ENCODE data around the gene EFHC1. TPM values are rescaled to one million over a fixed set of nuclear protein-coding genes. Genes with fewer than 3 reads are reported as not detected.

Gene EFHC1
- total and polyA plus RNA-seq, 2 experiments from 2014 or later, result 24.3 to 28.0 TPM

DNA sequence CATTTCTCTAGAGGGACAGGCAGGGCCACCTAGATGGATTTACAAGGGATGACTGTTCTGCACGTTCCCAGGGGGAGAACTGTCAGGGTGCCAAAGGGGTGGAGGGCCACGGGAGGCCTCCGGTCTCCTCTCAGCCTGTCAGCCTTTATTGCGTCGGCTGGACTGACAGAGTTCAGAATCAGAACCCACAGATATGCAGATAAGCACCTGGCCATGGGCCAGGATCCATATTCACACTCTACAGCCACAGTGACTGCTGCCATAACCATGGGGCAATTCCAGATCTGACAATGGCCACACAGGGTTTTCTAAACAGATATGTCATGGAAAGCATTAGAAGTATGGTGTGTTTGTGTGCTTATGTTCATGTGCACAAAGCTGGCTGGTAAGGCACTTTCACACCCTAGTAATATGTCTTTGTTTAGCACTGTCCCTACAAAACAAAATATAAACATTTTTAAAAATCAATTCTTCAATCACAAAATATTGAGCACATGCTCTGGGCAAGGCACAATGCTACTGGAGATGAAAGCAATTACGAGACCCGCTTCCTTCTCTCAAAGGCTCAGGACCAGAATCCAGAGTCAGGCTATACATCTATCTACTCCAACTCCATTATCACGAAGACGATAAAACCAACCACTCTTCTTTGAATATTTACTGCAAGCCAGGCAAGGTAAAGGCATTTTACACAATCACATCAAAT lies 127.7 kb downstream of the EFHC1 start:
- Histone ChIP-seq H3K4me3 (no peak overlapping the region), H3K4me2 (no peak overlapping the region), H3F3A (replicated peaks; ENCODE audit: low read depth) (0 out of 2 replicates have a peak, but pooled peaks cover 11% of the 10 kb centered on the region), H3K27me3 (ENCODE audit: insufficient read depth) (no peaks in the 10 kb centered on the region), H3K9me2 (ENCODE audit: insufficient read depth) (peaks cover 5% of the 10 kb centered on the region), H3K4me1 (ENCODE audit: insufficient read depth) (peaks cover 41% of the 10 kb centered on the region), H3K27ac (ENCODE audit: low read depth) (no peak overlapping the region), H3K36me3 (ENCODE audit: insufficient read depth) (no peaks in the 10 kb centered on the region), H3K79me2 (replicated peaks; ENCODE audit: insufficient read depth) (peaks cover 58% of the 10 kb centered on the region), H2AFZ (no peak overlapping the region), H4K20me1 (replicated peaks; ENCODE audit: insufficient read depth) (0 out of 2 replicates have a peak, but pooled peaks cover 3% of the 10 kb centered on the region)
- Mint-ChIP-seq H3K36me3 (ENCODE audit: low read depth) (no peaks in the 10 kb centered on the region), H3K4me1 (peaks cover 62% of the 10 kb centered on the region), H3K4me3 (no peak overlapping the region), H3K27me3 (ENCODE audit: insufficient read depth, low read depth, poor library complexity) (peaks cover 7% of the 10 kb centered on the region), H3K27ac (no peak overlapping the region), H3K9me3 (no peaks in the 10 kb centered on the region)
- no peak for ATAC-seq
- no peak for DNase-seq (ENCODE audit: low spot score)
- no peak for TF ChIP-seq ZNF331 (CRISPR knock-in tag; IDR thresholded peaks at IDR 0.05; ENCODE audit: low read depth)
- TF ChIP-seq, protein P1, sequence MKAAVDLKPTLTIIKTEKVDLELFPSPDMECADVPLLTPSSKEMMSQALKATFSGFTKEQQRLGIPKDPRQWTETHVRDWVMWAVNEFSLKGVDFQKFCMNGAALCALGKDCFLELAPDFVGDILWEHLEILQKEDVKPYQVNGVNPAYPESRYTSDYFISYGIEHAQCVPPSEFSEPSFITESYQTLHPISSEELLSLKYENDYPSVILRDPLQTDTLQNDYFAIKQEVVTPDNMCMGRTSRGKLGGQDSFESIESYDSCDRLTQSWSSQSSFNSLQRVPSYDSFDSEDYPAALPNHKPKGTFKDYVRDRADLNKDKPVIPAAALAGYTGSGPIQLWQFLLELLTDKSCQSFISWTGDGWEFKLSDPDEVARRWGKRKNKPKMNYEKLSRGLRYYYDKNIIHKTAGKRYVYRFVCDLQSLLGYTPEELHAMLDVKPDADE (IDR thresholded peaks at IDR 0.05), result no peak
- no peak for TF ChIP-seq ZNF114 (CRISPR knock-in tag; IDR thresholded peaks at IDR 0.05)
- TF ChIP-seq EZH2 (IDR thresholded peaks at IDR 0.05; ENCODE audit: low read depth, unreplicated experiment), result no peak
- no peak for TF ChIP-seq NANOG (IDR thresholded peaks at IDR 0.05; ENCODE audit: borderline replicate concordance)
- TF ChIP-seq, protein P2, sequence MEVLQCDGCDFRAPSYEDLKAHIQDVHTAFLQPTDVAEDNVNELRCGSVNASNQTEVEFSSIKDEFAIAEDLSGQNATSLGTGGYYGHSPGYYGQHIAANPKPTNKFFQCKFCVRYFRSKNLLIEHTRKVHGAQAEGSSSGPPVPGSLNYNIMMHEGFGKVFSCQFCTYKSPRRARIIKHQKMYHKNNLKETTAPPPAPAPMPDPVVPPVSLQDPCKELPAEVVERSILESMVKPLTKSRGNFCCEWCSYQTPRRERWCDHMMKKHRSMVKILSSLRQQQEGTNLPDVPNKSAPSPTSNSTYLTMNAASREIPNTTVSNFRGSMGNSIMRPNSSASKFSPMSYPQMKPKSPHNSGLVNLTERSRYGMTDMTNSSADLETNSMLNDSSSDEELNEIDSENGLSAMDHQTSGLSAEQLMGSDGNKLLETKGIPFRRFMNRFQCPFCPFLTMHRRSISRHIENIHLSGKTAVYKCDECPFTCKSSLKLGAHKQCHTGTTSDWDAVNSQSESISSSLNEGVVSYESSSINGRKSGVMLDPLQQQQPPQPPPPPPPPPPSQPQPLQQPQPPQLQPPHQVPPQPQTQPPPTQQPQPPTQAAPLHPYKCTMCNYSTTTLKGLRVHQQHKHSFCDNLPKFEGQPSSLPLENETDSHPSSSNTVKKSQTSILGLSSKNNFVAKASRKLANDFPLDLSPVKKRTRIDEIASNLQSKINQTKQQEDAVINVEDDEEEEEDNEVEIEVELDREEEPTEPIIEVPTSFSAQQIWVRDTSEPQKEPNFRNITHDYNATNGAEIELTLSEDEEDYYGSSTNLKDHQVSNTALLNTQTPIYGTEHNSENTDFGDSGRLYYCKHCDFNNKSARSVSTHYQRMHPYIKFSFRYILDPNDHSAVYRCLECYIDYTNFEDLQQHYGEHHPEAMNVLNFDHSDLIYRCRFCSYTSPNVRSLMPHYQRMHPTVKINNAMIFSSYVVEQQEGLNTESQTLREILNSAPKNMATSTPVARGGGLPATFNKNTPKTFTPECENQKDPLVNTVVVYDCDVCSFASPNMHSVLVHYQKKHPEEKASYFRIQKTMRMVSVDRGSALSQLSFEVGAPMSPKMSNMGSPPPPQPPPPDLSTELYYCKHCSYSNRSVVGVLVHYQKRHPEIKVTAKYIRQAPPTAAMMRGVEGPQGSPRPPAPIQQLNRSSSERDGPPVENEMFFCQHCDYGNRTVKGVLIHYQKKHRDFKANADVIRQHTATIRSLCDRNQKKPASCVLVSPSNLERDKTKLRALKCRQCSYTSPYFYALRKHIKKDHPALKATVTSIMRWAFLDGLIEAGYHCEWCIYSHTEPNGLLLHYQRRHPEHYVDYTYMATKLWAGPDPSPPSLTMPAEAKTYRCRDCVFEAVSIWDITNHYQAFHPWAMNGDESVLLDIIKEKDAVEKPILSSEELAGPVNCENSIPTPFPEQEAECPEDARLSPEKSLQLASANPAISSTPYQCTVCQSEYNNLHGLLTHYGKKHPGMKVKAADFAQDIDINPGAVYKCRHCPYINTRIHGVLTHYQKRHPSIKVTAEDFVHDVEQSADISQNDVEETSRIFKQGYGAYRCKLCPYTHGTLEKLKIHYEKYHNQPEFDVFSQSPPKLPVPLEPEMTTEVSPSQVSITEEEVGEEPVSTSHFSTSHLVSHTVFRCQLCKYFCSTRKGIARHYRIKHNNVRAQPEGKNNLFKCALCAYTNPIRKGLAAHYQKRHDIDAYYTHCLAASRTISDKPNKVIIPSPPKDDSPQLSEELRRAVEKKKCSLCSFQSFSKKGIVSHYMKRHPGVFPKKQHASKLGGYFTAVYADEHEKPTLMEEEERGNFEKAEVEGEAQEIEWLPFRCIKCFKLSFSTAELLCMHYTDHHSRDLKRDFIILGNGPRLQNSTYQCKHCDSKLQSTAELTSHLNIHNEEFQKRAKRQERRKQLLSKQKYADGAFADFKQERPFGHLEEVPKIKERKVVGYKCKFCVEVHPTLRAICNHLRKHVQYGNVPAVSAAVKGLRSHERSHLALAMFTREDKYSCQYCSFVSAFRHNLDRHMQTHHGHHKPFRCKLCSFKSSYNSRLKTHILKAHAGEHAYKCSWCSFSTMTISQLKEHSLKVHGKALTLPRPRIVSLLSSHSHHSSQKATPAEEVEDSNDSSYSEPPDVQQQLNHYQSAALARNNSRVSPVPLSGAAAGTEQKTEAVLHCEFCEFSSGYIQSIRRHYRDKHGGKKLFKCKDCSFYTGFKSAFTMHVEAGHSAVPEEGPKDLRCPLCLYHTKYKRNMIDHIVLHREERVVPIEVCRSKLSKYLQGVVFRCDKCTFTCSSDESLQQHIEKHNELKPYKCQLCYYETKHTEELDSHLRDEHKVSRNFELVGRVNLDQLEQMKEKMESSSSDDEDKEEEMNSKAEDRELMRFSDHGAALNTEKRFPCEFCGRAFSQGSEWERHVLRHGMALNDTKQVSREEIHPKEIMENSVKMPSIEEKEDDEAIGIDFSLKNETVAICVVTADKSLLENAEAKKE (CRISPR knock-in tag; IDR thresholded peaks at IDR 0.05), result no peak
- TF ChIP-seq CREB1 (CRISPR knock-in tag; IDR thresholded peaks at IDR 0.05; ENCODE audit: low read depth), result no peak
- TF ChIP-seq STAT1 (IDR thresholded peaks at IDR 0.05; ENCODE audit: unreplicated experiment), result no peak
- no peak for TF ChIP-seq JUNB (IDR thresholded peaks at IDR 0.05; ENCODE audit: unreplicated experiment)
- TF ChIP-seq, protein P3, sequence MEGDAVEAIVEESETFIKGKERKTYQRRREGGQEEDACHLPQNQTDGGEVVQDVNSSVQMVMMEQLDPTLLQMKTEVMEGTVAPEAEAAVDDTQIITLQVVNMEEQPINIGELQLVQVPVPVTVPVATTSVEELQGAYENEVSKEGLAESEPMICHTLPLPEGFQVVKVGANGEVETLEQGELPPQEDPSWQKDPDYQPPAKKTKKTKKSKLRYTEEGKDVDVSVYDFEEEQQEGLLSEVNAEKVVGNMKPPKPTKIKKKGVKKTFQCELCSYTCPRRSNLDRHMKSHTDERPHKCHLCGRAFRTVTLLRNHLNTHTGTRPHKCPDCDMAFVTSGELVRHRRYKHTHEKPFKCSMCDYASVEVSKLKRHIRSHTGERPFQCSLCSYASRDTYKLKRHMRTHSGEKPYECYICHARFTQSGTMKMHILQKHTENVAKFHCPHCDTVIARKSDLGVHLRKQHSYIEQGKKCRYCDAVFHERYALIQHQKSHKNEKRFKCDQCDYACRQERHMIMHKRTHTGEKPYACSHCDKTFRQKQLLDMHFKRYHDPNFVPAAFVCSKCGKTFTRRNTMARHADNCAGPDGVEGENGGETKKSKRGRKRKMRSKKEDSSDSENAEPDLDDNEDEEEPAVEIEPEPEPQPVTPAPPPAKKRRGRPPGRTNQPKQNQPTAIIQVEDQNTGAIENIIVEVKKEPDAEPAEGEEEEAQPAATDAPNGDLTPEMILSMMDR (conservative IDR thresholded peaks at IDR 0.05; ENCODE audit: low read depth in 2 of 2), result no peak
- TF ChIP-seq, protein P4, sequence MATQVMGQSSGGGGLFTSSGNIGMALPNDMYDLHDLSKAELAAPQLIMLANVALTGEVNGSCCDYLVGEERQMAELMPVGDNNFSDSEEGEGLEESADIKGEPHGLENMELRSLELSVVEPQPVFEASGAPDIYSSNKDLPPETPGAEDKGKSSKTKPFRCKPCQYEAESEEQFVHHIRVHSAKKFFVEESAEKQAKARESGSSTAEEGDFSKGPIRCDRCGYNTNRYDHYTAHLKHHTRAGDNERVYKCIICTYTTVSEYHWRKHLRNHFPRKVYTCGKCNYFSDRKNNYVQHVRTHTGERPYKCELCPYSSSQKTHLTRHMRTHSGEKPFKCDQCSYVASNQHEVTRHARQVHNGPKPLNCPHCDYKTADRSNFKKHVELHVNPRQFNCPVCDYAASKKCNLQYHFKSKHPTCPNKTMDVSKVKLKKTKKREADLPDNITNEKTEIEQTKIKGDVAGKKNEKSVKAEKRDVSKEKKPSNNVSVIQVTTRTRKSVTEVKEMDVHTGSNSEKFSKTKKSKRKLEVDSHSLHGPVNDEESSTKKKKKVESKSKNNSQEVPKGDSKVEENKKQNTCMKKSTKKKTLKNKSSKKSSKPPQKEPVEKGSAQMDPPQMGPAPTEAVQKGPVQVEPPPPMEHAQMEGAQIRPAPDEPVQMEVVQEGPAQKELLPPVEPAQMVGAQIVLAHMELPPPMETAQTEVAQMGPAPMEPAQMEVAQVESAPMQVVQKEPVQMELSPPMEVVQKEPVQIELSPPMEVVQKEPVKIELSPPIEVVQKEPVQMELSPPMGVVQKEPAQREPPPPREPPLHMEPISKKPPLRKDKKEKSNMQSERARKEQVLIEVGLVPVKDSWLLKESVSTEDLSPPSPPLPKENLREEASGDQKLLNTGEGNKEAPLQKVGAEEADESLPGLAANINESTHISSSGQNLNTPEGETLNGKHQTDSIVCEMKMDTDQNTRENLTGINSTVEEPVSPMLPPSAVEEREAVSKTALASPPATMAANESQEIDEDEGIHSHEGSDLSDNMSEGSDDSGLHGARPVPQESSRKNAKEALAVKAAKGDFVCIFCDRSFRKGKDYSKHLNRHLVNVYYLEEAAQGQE (IDR thresholded peaks at IDR 0.05; ENCODE audit: unreplicated experiment), result no peak
- TF ChIP-seq POLR2AphosphoS5 (IDR thresholded peaks at IDR 0.05; ENCODE audit: low read depth), result no peak
- TF ChIP-seq EZH2phosphoT487 (IDR thresholded peaks at IDR 0.05; ENCODE audit: unreplicated experiment), result no peak

All from GM23338 (cell line).